GM19467 (cell line): ENCODE data around the gene MX2.
"Not testable (repeated sequence)": the region's sequence is repeated elsewhere in the genome, so short reads cannot be mapped to it uniquely, and the experiment has no call there.

Experiments
- ATAC-seq: cut with Tn5 transposase; IDR thresholded peaks from one replicate; pipeline ENCODE4 v1.9.1; 2021; ENCODE audit warnings: mild to moderate bottlenecking, moderate library complexity; ENCODE audit not compliant: unreplicated experiment

Gene MX2

DNA sequence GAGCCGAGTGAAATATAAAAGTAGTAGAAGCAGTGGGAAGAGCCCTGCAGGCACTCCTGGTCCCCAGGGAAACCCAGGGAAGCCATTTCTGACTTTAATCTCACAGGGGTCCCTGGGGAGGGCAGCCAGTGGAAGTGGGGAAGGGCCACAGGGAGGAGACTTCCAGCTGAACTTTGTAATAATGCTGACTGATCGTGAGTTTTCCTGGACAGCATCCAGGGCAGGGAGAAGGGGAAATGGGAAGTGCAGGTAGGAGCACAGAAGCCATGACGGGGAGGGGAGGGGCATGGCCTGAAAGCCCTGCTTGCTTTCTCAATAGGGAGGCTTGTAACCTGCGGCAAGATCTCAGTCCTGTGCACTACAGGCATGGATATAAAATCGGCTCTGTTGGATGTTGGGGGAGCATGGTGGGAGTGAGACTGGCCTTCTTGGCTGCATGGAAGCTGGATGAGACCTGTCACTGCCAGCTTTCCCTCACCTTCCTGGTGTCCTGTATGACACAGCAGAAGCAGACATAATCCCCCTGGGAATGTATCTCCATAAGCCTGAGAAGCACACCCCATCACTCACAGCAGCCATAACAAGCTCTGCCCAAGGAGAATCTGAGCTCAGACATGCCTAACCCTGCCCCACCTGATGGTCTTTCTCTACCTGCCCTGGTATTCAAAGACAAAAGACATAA, 49.1 kb downstream of the MX2 start:
- ATAC-seq = no peak

DNA sequence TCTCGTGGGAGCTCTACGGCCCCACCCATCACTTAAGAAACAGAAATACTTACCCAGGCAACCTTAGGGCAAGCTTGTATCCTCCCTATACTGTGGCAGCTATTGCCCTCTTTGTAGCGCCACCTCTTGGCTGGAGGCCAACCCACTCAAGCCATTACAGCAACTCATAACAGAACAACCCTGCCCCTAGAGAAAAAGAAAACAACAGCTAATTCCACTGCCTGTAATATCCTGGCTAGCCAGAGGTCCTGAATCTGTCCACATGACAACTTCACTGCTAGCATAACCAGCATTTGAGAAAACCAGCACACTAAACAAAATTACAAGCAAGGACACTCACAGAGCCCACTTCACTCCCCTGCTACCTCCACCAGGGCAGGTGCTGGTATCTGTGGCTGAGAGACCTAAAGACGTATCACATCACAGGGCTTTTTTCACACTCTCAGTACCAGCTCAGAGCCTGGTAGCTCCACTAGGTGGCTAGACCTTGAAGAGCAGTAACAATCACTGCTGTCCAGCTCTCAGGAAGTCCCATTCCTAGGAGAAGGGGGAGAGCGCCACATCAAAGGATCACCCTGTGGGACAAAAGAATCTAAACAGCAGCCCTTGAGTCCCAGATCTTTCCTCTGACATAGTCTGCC, 49.7 kb downstream of the MX2 start:
- no peak for ATAC-seq

DNA sequence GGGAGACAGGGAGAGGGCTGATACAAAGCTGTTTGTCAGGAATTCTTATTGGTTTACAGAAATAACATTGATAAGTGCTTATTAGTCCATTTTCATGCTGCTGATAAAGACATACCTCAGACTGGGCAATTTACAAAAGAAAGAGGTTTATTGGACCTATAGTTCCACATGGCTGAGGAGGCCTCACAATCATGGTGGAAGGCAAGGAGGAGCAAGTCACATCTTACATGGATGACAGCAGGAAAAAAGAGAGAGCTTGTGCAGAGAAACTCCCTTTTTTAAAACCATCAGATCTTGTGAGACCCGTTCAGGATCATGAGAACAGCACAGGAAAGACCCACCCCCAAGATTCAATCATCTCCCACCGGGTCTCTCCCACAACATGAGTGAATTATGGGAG, 55.7 kb downstream of the MX2 start:
- ATAC-seq = not testable (repeated sequence)

DNA sequence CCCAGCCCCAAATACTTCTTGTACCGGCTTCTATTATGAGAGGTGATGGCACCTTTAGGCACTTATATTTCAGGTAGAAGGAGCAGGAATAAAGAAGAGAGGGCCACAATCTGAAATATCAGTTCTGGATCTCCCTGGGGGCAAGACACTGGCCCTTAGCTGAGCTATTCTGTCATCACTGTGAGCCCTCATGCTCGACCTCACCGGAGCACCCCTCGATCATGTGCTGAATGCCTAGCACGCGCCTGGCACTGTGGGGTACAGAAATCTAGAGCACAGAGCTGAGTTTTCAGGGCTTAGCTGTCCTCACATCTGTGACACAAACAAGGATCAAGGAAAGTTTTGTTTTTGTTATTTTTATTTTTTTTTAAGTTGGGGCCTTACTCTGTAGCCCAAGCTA, 56.6 kb downstream of the MX2 start:
- ATAC-seq = no peak

DNA sequence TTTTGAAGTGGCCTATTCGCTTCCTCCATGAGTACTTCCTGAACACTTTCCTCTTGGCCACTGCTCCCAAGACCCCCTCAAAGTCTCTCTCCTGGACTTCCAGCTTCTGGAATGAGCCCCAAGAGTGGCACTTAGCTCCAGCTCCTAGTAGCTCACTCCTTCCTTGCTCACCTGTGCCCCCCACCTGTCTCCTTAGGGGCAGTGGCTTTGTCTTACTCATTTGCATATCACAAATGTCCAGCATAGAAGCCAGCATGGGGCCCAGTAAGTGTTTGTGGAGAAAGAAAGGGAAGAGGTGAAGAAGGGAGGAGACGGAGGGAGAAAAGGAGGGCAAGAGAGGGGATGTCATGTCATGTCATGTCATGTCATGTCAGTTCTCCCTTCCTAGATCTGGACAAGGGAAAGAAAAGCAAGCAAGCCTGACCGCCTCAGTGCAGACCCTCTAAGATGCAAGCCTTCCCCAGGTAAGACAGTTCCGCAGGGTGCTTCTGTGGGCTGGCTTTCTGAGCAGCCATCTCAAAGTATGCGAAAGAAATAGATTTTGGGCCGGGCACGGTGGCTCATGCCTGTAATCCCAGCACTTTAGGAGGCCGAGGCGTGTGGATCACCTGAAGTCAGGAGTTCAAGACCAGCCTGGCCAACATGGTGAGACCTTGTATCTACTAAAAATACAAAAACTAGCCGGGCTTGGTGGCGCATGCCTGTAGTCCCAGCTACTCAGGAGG, 57.3 kb downstream of the MX2 start:
- ATAC-seq = no peak

DNA sequence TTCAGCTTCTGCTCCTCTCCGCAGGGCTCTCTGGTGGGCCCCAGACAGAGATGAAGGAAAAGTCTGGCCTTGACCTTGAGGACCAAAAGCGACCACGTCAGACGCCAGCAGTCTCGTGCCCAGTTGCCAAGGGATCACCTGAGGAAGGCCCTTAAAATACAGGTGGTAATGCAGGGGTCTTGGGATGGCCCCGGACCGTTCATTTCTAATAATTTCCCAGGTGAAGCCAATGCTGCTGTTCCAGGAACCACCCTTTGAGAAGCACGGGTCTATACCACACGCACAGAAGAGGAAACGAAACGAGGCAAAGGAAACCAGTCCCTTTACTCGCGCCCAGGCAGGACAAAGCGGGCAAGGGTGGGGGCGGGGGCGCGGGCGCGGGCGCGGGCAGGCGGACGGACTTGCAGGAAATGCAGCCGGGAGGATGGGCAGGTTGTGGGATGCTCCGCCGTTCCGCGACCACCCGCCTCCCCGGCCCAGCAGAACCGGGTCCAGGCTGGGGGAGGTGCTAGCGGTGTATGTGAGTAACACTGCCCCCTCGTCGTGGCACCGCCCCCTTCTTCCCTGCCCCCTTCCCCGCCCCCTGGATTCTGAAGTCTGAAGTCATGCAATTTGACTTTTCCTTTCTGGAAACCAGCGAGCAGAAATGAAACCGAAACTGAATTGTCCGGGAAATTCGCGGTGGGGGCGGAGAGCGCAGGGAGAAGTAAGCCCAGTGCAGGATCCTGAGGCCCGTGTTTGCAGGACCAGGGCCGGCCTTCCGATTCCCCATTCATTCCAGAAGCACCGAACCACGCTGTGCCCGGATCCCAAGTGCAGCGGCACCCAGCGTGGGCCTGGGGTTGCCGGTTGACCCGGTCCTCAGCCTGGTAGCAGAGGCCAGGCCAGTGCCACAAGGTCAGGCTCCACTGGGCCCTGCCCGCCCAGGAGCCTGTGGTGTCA, 58.4 kb downstream of the MX2 start:
- ATAC-seq = peak; percentile 81

DNA sequence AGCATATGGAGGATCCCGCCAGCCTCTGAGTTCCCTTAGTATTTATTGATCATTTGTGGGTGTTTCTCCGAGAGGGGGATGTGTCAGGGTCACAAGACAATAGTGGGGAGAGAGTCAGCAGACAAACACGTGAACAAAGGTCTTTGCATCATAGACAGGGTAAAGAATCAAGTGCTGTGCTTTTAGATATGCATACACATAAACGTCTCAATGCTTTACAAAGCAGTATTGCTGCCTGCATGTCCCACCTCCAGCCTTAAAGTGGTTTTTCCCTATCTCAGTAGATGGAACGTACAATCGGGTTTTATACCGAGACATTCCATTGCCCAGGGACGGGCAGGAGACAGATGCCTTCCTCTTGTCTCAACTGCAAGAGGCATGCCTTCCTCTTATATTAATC, 59.2 kb downstream of the MX2 start:
- ATAC-seq = not testable (repeated sequence)

DNA sequence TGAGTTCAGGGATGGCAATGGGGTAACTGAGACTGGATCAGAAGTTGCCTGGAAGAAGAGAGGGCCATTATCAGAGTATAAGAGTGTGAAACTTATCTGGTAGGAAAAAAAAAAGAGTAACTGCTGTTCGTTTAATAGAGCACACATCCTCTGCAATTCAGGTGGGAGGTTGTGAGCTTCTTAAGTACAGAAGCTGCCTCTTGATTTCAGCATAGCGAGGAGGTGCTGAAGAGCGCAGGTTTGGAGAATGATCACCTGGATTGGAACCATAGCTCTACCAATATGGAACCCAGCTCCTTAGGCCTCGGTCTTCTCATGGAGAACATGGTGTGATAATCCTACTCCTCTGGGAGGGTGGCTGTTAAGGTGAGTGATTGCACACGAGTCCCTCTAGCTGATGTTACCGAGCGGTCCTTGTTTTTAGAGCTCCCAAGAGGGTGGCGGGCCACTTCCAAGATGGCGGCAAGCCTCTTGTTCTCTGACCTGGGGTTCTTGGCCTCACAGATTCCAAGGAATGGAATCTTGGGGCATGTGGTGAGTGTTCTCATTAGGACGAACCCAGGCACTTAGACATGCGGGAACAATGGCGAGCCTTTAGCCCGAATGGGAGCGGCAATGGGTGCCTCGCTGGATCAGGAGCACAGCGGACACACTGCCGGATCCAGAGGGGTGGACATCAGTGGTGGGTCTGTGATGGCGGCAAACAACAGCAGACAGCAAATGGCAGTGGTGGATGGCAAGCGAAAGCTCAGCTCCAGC, 60.9 kb downstream of the MX2 start:
- ATAC-seq = no peak

DNA sequence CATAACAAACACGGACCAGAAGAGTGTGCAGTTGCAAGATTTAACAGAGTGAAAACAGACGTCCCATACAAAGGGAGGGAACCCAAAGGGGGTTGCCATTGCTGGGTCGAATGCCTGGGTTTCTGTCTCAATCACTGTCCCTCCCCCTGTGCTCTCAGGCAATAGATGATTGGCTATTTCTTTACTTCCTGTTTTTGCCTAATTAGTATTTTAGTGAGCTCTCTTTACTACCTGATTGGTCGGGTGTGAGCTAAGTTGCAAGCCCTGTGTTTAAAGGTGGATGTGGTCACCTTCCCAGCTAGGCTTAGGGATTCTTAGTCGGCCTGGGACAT, 61.4 kb downstream of the MX2 start:
- ATAC-seq = not testable (repeated sequence)

DNA sequence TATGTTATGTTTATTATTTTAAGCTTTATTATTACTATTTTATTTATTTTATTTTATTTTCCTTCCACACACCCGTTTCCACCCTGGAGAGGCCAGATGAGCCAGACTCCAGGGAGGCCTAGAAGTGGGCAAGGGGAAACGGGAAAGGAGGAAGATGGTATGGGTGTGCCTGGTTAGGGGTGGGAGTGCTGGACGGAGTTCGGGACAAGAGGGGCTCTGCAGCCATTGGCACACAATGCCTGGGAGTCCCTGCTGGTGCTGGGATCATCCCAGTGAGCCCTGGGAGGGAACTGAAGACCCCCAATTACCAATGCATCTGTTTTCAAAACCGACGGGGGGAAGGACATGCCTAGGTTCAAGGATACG, 63.7 kb downstream of the MX2 start:
- ATAC-seq = no peak

DNA sequence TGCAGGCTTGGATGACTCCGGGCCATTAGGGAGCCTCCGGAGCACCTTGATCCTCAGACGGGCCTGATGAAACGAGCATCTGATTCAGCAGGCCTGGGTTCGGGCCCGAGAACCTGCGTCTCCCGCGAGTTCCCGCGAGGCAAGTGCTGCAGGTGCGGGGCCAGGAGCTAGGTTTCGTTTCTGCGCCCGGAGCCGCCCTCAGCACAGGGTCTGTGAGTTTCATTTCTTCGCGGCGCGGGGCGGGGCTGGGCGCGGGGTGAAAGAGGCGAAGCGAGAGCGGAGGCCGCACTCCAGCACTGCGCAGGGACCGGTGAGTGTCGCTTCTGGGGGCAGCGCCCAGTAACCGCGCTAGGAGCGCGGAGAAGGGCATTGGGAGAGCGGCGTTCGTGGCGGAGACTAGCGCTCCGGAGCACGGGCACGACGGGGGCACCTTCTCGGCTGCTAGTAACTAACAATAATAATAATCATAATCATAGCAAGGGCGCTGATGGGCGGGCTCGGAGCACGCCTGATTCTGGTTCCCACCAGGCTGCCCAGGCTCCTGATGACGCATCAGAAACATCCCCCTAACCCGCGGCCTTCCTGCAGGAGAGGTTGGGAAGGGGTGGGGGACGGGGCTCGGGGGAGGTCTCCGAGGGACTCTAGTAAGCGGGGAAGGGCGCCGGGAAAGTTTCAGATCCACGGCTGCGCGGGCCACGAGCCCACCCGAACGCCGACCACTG, 64.3 kb downstream of the MX2 start, which contains the start of gene MX1:
MX1 (plus strand) TSS at position 286 of the 722 bp plus-strand sequence. CDS start 5,832 bp downstream, outside the sequence.
- ATAC-seq = peak; percentile 85

DNA sequence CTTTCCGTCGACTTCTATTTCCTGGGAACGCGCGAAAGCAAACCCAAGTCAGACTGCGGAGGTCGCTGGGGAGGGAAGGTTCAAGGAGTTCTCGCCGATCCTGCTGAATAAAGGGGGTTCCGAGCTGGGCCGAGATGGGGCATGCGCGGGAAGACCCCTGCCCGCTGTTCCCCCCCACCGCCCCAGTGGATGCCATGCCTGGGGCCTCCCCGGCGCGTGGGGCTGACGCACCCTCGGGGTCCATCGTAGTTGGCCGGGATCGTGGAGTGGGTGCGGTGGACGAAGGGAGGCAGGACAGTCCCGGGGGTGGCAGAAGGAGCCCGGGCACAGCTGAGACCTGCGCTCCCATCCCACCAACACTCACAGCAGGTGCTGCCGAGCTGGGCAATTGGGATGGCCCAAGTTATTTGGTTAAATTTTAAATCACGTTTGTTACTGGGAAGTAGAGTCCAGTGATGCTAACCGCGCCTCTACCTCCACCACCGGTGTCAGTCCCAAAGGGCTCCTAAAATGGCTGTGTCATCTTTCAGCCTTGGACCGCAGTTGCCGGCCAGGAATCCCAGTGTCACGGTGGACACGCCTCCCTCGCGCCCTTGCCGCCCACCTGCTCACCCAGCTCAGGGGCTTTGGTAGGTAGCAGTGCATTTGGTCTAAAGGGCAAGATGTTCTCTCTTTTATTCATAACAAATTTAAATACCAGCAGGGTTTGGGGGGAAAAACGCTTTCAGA, 65.0 kb downstream of the MX2 start:
- no peak for ATAC-seq

DNA sequence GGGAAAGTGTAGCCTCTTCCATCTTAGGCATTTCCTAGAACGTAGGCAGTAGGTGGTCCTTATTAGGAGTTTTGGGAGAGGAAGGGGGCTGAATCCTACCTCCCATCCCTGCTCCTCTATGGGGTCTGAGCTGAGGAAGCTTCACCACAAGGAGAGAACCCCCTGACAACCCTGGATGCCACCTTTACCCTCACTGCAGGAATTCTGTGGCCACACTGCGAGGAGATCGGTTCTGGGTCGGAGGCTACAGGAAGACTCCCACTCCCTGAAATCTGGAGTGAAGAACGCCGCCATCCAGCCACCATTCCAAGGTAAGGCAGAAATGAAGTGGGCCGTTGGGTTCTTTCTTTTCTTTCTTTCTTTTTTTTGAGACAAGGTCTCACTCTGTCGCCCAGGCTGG, 65.7 kb downstream of the MX2 start:
- ATAC-seq = no peak

DNA sequence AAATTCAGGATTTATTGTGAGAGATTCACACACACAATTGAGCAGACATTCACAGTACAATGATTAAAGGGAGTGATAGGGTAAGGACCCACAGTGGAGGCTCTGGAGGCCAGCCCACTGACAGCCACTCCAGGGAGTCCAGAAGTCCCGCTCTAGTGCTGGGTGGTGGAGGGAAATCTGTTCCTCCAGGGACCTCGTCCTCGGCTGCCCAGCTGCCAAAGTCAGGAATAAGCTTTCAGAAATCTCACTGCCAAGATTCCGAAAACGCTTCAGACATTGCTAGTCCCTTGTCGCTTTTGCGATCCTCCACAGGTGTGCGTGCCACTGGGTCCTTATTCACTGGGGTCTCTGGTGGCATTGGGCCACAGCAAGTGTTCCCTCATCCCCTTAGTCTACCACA, 66.5 kb downstream of the MX2 start:
- no peak for ATAC-seq

DNA sequence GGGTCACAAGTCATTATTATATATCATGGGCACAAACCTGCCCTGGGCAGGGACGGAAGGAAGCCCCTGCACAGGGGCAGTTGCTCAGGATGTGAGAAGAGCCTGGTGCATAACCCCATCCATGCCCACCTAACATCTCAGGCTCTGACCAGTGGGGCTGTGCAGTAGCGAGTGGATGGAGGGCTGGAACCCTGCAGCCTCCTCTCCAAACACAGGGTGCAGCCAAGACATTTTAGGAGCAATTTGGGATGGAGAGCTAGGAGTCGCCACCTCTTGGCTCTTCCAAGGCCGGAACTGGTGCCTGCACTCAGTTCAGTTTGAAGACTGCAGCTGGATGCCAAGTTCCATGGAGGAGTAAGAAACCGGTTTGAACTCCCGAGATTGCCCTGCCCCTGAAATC, 67.0 kb downstream of the MX2 start:
- ATAC-seq = no peak

DNA sequence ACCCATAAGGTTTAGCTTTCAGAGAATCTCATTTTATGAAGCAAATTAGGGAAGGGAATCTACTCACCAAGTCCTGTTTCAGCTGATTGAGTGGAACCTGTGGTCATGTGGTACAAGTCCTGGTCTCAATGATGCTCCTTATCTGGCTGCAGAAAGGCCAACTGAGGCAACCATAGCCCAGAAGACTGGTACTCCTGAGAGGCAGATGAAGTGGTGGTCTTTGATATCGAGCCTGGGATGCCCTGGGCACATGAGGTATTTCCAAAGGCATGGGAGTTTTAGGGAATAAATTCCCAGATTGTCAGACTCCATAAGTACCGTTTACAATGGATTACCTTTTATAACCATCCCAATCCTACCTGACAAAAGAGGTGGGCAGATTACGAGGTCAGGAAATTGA, 67.5 kb downstream of the MX2 start:
- ATAC-seq = no peak

DNA sequence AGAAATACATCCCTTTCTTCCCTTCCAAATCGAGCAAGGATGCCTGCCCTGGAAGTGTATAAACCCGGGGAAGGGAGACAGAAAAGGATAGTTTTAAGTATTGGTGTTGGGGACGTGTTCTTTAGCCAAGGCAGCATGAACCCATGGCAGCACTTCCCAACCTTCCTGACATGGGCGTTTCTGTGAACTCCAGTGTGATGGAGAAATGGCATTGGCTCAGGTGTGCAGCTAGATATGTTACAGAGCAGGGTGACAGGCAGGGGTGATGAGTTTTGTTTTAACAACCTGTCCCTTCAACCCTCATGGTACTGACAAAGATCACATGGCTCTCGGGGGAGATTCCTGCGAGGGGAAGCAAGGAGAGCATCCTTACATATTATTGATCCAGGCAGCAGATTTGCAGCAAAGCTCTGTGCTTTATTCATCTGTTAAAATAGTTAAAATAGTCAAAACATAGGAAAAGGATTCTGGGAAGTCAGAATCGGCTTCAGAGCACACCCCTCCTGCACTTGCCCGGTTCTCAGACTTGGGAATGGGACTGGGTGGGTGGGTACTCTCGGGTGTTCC, 68.2 kb downstream of the MX2 start:
- no peak for ATAC-seq

DNA sequence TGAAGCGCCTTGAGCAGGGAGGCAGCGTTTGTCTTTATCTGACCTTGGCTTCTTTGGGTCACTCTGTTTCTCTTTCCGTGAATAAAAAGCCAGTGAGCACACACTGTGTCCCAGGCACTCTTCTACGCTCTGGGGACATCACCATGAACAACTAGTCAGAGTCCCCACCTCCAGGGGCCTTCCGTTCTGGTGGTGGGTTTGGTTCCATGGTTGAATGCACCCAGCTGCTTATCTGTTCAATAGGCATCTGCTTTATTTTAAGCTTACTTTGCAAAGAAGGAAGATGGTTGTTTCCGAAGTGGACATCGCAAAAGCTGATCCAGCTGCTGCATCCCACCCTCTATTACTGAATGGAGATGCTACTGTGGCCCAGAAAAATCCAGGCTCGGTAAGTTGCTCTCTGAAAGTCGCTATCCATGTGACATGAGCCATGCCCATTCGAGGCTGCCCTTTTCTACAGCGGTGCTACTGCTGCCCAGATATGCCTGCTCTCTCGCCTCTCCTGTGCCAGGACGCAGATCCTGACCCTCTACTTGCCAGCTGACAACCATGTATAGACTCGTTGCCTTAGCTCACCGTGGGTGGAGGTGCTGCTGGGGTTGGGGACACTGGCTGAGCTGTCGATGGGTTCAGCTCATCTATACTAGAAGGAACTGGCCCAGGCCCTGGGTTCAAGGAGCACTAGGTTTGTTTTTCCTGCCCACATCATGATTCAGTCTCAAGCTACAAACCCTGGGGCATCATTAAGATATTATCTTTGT, 70.1 kb downstream of the MX2 start:
- ATAC-seq = peak; percentile 66
